Measurements from ENCODE around the gene TRIM7. TPM values are rescaled to one million over a fixed set of nuclear protein-coding genes. Genes with fewer than 3 reads are reported as not detected.
"Not testable (repeated sequence)": the region's sequence is repeated elsewhere in the genome, so short reads cannot be mapped to it uniquely, and the experiment has no call there.

TRIM7 gene
- total RNA-seq, 1 donor from 2014 or later: 0.78 TPM

DNA sequence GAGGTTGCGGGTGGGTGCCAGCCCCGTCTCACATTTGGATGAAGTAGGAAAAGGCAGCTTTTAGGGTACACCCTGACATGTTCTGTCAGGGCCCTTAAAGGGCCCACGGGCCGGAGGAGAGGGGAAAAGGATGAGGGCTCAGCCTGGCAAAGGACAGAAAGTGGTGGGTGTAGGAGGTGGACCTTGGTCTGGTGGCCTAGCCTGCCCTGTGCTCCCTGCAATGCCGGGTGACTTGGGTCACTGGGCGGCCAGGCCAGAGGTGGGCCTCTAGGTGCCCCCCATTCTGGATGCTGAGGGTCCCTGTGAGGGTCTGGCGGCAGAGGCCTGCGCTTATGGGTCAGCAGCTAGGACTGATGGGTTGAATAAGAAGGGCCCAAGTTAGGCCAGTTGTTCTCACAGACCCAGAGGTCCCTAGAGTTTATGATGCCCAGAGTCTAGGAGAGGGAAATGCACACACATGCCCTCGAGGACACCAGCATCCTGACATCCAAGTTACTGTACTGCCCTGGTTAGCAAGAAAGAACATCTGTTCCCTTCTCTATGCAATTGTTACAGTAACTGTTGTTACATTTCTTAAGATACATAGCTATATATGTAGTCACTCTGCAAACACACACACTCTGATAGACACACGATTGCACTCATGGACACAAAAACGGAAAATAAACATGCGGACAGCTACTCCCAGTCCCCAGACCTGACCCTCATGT is 12.5 kb downstream of the TRIM7 start:
- no peak for DNase-seq

DNA sequence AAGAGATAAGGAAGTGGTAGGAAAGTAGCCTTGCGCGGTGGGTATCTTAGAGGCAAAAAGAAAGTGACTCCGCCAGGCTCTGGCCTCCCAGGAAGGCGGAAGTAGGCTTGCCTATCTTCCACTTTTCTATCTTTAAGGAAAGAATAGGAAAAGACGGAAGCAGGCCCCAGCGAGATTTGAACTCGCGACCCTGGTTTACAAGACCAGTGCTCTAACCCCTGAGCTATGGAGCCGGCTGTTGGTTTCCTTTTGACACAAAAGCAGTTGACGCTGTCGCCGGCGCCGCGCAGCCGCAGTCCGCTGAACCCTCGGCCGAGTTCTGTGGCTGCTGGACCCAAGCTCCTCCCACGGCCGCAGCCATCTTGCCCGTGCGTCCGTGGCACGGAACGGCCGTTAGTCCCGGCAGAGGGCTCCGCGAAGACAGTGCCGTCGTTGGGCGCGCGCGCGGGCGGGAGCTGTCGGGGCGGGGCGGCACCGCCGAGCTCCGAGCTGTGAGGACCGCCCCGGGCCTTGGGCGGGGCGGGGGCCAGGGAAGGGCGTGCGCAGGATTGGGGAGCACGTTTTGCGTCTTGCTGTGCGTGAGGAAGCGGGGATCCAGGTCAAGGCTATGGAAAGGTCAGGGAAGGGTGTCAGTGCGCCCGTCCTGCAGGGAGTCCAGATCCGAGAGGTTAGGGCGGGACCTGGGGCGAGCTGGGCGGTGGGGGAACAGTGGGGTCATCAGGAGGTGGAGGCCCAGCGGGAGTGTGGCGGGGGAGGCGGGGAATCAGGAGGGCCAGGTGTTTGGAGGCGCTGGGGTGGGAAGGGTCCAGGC is 13.3 kb downstream of the TRIM7 start:
- no peak for DNase-seq

DNA sequence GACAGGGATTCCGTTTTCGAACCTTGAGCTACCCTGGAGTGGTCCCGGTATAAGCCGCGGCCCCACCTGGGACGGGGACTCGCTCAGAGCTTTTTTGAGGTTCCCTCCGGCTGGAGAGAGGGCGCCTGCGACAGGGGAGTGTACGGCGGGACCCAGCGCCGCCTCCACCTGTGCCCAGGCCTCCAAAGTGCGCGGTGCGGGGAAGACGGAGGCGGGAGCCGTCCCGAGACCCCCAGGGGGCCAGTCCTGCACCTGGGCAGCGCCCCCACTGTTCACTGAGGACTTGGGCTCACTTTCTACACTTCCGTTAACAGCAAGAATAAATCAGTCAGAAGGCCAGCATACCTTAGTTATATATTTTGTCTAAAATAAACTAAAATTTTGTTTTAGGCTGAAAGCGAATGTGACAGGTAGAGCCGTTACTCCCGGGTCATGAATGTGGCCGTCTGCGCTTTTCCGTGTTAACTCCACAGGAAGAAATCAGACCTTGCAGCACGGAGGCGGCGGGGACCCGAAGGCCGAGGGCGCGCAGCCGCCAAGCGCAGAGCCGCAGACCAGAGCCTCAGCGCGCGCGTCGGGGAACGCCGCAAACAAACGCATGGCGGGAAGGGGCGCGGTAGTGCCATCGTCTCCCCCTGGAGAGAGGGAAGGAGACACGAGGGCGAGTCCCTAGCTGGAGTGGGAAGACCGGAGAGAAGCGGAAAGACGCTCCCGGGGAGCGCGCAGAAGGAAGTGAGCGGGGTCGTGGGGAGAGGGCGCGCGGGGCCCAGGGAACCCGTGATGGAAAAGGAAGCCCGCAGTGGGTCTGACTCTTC is 14.1 kb downstream of the TRIM7 start:
- no peak for DNase-seq

DNA sequence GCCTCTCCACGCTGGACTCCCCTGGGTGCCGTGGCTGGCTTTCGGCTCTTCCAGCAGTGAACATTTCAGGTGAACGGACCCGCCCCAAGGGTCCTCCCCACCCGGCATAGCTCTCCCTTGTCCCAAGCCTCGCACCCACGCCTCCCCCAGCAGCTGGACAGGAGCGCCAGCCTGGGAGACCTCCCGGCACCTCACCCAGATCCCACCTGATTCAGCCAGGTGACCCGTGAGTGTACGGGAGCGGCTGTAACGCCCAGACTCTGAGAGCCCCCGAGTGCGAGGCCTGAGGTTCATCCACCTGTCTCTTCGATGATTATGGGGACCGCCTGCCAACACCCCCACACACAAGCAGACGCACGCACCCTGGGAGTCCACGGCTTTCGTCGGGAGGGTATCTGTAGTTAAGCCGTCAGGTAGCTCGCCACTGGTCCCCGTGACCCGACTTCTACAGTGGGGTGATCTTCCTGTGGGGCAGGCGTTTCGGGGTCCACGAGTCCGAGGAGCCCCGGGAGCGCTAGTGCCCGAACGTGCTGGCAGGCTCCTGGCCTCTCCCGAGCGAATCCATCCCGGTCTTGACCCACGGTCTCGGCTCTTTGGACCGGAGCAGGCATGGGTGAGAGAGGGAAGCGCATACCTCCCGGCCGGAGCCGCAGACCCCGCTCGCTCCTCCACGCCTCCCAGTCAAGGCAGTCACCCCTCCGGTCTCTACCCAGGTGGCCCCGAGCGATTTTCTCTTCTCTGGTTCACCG is 14.9 kb downstream of the TRIM7 start:
- DNase-seq: no peak

DNA sequence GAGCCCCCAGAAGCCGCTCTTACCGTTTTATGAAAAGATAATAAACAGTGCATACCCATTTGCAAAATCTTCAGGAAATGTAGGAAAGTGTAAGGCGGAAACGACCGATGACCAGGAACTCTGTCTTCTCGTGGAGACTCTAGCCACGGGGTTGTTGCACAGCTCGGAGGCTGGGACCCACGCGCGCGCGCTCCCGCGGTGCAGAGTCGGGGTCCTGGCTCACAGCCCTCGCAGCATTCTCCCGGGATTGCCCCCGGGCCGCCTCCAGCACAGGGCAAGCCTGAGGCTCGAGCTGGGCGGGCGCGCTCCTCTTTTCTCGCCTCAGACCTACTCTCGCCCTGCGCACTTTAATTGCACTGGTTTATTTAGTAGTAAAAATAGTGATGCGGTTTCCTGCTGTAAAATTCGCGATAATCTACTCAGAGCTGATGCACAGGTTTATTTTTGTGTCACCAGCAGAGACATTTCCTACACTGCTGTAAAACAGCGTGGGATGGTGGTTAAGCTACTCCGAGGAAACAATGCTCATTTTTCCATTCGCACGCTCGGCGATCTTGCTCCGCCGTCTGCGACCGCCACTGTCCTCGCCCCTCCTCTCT is 15.5 kb downstream of the TRIM7 start:
- no peak for DNase-seq

DNA sequence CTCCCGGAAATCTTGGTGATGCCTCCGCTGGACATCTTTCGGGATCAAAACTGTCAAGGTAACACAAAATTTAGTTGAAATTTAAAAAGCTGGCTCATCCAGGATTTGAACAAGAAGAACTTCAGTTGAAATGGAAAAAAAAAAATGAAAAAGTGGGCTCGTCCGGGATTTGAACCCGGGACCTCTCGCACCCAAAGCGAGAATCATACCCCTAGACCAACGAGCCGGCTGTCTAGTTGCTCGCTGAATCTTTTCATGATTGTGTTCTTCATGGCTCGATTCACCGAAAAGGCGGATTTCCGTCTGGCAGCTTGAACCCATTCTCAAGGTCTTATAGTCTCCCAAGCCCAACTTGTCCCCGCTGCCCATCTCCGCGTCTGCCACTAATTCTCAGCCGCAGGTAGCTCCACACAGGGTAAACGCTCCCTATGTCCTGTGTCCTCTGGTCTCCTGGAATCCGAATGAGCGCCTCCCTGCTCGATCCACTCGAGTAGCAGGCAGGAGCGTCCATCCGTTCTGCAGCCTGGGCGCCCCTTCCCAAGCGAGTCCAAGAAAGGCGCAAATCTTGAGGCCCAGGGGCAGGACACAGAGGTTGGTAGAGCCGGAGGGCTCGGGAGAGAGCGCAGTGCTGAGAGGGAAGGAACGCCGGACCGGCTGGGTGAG is 16.2 kb downstream of the TRIM7 start:
- no peak for DNase-seq

DNA sequence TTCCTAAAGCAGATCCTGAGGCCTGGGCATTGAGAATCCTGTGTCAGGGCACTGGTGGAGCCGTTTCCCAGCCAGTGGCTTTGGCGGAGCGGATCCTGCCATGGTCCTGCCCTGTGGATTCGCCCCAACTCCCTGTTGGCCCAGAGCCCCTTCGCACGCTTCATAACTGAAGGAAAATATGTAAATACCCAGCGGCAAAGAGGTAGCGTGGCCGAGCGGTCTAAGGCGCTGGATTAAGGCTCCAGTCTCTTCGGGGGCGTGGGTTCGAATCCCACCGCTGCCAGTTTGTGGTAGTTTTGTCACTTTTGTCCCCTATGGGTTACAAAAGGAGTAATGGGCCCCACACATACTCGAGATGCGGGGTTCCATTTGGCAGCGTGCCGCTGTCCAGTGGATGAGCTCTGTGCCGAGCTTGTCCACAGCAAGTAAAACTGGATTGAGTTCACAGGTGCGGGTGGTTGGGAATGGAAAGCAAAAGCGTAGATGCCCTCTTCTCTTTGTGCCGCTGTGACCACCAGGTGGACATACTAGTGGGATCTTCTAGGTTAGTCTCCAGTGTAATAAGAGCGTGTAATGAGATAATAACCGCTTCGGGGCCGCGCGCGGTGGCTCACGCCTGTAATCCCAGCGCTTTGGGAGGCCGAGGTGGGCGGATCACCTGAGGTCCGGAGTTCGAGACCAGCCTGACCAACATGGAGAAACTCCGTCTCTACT is 17.3 kb downstream of the TRIM7 start:
- DNase-seq: no peak

DNA sequence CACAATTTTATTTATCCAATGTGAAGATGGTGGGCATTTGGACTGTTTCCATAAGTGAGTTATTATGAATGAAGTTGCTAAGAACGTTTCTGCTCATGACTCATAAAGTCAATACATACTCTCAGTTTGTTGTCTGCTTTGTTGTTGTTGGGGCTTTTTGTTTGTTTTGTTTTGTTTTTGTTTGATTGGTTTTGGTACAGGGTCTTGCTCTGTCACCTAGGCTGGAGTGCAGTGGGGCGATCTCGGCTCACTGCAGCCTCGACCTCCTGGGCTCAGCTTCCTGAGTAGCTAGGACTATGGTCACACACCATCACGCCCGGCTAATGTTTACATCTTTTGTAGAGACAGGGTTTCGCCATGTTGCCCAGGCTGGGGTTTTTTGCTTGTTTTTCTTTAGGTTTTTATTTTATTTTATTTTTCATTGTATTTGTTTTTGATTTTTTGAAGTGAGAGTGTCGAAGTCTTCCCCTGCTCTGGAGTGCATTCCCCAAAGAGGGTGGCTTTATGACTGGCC is 18.0 kb downstream of the TRIM7 start:
- no peak for DNase-seq

DNA sequence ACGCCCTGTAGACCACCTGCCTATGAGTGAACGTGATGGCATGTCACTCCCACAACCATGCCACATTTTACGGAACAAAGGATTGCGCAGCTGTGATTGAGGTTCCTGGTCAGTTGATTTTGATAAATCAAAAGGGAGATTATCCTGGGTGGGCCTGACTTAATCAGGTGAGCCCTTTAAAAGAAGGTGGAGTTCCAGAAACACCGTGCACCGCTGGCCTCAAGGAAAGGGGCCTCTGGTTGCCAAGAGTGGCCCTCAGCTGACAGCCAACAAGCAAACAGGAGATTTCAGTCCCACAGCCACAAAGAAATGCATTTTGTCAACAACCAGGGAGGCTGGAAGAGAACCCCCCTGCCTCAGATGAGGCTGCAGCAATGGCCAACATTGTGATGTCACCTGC is 19.0 kb downstream of the TRIM7 start:
- no peak for DNase-seq

DNA sequence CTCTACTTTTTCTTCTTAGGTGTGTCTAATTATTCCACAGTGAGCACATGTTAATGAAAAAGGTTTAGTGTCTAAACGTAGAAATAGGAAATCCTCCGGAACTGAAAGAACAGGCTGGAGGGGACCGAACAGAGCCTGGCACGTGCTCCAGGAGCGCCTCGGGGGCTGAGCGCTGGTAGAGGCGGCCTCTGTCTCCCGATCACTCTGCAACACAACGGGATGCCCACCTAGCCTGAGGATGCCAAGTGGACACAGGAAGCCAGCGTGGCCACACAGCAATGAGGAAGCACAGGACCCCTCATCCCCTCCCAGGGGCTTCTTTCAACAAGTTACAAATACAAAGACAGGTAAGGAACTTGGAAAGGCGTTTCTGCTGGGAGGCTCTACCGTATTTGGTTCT is 19.4 kb downstream of the TRIM7 start:
- no peak for DNase-seq

DNA sequence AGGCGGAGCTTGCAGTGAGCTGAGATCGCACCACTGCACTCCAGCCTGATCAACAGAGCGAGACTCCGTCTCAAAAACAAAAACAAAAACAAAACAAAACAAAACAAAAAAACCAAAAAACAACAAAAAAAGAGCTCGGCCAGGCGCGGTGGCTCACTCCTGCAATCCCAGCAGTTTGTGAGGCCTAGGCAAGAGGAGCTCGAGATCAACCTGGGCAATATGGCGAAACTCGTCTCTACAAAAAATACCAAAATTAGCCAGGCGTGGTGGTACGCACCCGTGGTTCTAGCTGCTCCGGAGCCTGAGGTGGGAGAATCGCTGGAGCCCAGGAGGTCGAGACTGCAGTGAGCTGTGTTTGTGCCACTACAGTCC is 20.2 kb downstream of the TRIM7 start:
- no peak for DNase-seq

DNA sequence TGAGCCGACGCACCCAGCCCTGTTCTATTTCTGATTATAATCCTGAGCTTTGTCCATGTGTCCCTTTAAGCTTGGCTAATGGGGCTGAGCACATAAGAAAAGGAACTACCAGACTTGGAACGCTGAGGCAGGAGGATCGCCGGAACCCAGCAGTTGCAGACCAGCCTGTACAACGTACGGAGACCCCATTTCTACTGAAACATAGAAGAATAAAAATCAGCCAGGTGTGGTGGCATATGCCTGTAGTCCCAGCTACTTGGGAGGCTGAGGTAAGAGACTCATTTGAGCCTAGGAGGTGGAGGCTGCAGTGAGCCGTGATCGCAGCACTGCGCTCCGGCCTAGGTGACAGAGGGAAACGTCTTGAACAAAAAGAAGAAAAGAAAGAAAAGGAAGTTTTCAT is 22.3 kb downstream of the TRIM7 start:
- DNase-seq: no peak

DNA sequence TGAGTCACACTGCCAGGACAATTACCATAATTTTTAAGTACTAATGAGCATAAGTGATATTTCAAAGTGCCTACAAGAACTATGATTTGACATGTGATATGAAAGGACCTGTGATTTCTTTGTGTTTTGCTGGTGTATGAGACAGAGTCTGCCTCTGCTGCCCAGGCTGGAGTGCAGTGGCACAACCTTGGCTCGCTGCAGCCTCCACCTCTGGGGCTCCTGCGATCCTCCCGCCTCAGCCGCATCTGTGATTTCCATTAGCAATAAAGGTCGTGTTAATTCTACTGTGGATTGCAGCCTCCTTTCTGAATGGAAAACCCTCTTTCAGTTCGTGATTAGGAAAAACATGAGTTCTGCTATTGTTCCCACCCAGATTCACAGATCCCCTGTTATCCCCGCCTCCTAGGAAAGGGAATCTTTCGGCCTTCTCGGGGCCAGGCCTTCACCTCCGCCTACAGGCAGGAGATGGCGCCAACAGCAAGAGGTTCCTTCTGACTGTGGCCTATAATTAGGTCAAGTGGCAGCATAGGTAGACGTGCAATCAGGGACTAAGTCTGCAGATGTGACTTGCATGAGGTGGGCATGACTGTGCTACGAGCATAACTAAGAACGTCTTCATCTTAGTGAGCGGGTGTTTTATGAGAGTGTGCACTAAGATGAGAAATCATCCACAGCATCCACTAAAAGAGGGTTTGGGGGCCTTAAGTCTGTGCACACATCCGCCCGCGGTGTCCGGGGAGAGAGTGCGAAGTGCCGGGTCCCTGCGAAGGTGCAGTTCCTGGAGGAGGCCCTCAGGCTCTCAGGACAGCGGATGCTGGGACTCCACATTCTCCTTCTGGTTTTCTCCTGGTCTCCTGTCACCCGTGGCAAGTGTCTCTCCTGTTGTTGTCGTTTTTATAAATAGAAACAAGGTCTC is 23.1 kb downstream of the TRIM7 start:
- no peak for DNase-seq

DNA sequence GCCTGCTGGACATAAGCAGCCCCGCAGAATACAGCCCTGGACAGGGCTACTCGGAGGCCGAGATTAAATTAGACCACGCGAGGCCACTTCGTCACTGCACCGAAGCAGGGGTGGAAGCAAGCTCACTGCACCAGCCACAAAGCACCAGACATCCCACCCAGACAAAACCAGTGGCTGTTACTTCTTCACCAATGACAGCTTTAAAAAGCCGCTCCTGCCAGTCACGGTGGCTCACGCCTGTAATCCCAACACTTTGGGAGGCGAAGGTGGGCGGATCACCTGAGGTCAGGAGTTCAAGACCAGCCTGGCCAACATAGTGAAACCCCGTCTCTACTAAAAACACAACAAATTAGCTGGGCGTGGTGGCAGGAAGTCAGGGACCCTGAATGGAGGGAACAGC is 27.4 kb downstream of the TRIM7 start:
- DNase-seq: not testable (repeated sequence)

DNA sequence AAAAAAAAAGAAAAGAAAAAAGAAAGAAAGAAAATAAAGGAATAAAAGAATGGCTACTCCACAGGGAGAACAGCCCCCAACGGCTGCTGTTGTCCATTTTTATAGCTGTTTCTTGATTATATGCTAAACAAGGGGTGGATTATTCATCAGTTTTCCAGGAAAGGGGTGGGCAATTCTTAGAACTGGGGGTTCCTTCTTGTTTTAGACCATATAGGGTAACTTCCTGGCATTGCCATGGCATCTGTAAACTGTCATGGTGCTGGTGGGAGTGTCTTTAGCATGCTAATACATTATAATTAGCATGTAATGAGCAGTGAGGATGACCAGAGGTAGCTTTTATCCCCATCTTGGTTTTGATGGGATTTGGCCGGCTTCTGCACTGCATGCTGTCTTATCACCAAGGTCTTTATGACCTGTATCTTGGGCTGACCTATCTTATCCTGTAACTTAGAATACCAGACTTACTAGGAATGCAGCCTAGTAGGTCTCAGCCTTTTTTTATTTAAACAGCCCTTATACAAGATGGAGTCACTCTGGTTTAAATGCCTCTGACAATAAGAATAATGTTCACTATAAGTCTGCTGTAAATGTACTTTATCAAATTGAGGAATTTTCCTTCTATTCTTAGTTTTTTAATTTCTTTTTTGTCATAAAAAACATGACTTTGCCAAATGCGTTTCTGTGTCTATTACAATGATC is 28.6 kb downstream of the TRIM7 start:
- no peak for DNase-seq

DNA sequence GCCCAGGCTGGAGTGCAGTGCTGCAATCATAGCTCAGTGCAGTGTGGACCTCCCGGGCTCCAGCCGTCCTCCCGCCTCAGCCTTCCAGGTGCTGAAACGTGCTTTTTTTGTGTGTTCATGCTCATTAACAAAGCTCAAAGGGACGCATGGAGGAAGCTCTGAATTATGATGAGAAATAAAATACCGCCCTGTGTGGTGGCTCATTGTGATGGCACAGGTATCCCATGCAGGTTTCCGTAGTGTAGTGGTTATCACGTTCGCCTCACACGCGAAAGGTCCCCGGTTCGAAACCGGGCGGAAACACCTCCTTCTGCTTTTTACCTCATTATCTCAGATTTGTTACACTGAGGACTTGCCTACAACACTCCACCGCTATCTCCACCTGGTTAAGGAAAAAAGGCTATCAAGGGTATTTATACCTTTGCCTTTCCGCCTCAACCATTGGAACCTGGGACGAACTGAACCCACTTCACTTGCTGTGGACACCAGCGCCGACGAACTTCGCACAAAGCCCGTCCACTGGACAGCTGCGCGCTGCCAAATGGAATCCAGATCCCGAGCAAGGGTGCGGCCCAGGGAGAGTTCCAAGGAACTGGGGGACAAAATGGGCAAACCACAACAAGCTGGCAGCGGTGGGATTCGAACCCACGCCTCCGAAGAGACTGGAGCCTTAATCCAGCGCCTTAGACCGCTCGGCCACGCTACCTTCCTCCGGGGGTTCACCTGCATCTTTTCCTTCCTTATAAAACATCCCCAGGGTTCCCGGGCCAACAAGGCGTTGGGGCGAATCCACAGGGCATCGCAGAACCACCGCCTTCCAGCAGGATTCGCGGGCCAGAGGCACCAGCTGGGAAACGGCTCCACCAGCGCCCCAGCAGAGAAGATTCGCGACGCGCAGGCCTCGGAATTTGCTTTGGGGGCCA is 31.3 kb downstream of the TRIM7 start:
- DNase-seq: no peak

DNA sequence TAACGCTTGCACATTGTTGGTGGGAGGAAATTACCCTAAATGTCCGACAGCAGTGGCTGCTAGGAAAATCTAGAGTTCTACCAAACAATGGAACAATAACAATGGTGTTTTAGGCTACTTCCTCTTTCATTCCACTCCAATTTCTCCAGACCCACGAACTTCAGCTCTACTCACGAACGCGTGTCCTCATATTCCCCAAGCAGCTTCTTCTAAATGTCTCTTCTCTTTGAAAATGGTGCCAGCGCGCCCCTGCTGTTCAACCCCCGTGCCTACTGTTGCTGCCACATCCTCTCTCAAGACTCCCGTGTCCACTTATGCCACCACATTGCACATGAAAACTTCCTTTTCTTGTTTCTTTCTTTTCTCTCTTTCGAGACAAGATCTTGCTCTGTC is 32.0 kb downstream of the TRIM7 start:
- DNase-seq: no peak

DNA sequence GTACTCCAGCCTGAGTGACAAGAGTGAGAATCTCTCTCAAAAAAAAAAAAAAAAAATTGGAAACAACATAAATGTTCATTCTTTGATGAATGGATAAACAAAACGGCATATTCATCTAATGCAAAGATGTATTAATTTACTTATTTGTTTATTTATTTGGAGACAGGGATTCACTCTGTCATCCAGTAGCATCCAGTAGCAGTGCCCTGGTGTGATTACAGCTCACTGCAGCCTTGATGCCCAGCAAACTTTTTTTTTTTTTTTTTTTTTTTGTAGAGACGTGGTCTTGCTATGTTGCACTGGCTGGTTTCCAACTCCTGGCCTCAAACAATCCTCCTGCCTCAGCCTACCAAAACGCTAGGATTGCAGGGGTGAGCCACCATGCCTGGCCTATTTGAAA is 33.2 kb downstream of the TRIM7 start:
- DNase-seq: no peak

Data from occipital lobe (tissue), 2 donors.